ENCODE measurements around the gene PARN.

The PARN gene

DNA sequence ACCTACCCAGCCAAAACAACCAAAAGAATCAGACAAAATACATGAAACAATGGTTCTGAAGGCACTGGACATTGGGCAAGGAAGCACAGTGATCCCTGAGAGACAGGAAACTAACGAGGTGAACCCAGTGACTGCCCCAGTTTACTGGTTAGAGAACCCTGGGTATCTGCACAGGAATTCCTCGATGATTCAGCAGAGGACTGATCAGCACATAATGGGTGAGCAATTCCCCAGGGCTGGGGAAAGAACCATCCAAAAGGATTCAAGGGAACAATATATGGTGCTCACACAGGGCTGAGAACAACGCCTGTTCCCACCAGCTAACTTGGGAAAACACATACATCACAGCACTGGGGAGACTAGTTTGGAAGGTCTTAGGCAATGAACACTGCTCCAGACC is 167.2 kb downstream of the PARN start:
- no peaks in the 10 kb centered on the region; the same call in 1 of the 2 replicates for H3K9me3 ChIP-seq (ENCODE audit: low read depth, low read length)
- no peak overlapping the region for H3K4me3 ChIP-seq
- H3K36me3 ChIP-seq (ENCODE audit: insufficient read depth, low read length) = no peaks in the 10 kb centered on the region; the same call in none of the 2 replicates
- no peak for DNase-seq (ENCODE audit: low read depth, low spot score)
- no peak for TF ChIP-seq POLR2AphosphoS5 (IDR thresholded peaks at IDR 0.05; ENCODE audit: borderline replicate concordance, low read depth, low read length)
- no peak for TF ChIP-seq EZH2 (IDR thresholded peaks at IDR 0.05)
- TF ChIP-seq FOXP2 (optimal IDR thresholded peaks at IDR 0.05; ENCODE audit: control extremely low read depth, extremely low read length, insufficient read depth) = no peak
- H3K27ac ChIP-seq = no peak overlapping the region
- no peak overlapping the region for H3K9ac ChIP-seq (ENCODE audit: insufficient read length)

DNA sequence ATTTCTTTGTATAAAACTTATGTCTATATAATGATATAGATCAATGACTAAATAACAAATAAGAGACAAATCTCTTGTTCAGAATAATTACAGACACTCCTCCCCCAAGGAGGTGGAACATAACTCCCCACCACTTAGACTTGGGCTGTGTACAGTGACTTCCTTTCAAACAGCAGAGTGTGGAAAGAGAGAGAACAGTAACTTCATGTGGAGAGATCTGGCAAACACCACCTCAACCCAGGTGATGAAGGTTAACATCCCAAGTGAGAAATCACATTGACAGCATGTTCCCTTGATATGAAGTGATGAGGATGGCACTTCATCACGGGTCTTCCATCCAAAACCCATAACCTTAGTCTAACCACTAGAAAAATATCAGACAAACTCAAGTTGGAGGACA is 169.3 kb downstream of the PARN start:
- Histone ChIP-seq H3K4me3 (no peak overlapping the region), H3K9ac (ENCODE audit: insufficient read length) (no peak overlapping the region), H3K27ac (no peak overlapping the region), H3K36me3 (ENCODE audit: insufficient read depth, low read length) (no peaks in the 10 kb centered on the region; the same call in none of the 2 replicates), H3K9me3 (ENCODE audit: low read depth, low read length) (no peaks in the 10 kb centered on the region; the same call in 1 of the 2 replicates)
- DNase-seq (ENCODE audit: low read depth, low spot score) = no peak
- TF ChIP-seq POLR2AphosphoS5 (IDR thresholded peaks at IDR 0.05; ENCODE audit: borderline replicate concordance, low read depth, low read length) (no peak), FOXP2 (optimal IDR thresholded peaks at IDR 0.05; ENCODE audit: control extremely low read depth, extremely low read length, insufficient read depth) (no peak), EZH2 (IDR thresholded peaks at IDR 0.05) (no peak)

DNA sequence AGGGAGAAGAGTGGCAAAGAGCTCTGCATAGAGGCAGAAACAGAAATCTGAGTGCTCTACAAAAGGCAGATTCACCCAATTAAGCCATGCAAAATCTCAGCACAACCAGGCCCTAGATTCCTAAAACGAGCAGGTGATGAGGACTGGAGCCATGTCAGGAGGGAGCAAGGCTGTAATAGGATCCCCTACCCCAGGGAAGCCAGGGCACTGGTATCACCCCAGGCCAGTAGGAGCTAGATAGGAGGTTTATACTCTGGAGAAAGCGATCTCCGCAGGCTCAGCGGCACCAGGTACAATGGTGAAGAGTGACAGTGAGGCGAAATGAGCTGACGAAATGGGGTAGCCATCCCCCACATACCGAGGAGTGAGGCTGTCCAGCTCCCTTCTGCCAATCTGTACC is 171.5 kb downstream of the PARN start:
- no peak for DNase-seq (ENCODE audit: low read depth, low spot score)

DNA sequence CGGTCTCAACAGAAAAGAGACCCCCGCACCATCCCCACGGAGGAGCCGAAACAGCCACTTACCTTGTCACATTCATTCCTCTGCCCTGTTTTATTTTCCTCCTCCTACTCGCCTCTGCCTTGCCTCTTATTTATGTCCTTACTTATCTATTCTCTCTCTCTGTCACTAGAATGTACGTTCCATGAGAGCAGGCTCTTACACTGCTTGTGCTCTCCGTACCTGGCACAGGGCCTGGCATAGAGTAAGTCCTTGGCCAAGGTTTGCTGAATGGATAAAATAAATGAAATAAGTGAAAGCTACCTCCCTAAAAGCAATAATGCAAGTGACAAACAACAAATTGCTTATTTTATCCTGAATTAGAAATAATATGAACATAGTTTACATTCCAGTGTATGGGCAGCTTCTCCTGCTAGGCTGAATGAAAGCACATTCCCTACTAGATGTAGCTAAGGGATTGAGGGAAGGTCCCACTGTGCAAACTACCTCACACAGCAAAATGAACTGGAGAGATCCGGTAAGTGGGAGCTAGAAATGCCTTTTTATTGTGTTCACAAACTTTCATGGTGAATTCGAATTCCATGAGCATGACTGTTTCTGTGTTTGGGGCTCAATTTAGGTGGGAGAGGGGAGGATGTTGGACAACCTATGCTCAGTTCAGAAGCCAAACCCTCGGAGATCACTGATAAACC is 173.1 kb downstream of the PARN start:
- H3K27ac ChIP-seq = no peak overlapping the region

More for the DNA sequence above, 171.5 kb downstream of the PARN start:
- Histone ChIP-seq H3K36me3 (ENCODE audit: insufficient read depth, low read length) (no peaks in the 10 kb centered on the region; the same call in 1 of the 2 replicates), H3K4me3 (no peak overlapping the region), H3K9me3 (ENCODE audit: low read depth, low read length) (no peaks in the 10 kb centered on the region), H3K9ac (ENCODE audit: insufficient read length) (no peak overlapping the region), H3K27ac (no peak overlapping the region)
- TF ChIP-seq FOXP2 (optimal IDR thresholded peaks at IDR 0.05; ENCODE audit: control extremely low read depth, extremely low read length, insufficient read depth) = no peak
- no peak for TF ChIP-seq POLR2AphosphoS5 (IDR thresholded peaks at IDR 0.05; ENCODE audit: borderline replicate concordance, low read depth, low read length)
- TF ChIP-seq EZH2 (IDR thresholded peaks at IDR 0.05) = no peak

DNA sequence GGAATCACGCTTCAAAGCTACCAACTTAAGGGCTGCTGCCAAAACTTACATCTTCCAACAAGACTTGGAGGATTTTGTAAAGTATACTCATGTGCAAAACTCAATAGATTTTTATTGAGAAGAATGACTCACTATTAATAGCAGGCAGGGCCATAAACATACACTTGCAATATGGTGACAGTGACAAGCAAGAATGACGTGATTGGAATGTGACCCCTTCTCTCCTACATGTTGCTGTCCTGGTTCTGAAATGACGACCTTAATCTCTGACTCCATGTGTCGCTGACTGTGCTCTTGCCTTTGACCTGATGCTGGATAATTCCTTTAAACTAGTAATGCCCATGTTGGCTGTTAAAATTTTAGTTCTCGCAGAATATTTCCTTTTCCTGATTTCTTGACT is 174.5 kb downstream of the PARN start:
- no peak for DNase-seq (ENCODE audit: low read depth, low spot score)
- H3K4me3 ChIP-seq = no peak overlapping the region
- no peak for TF ChIP-seq POLR2AphosphoS5 (IDR thresholded peaks at IDR 0.05; ENCODE audit: borderline replicate concordance, low read depth, low read length)
- TF ChIP-seq EZH2 (IDR thresholded peaks at IDR 0.05) = no peak
- no peak for TF ChIP-seq FOXP2 (optimal IDR thresholded peaks at IDR 0.05; ENCODE audit: control extremely low read depth, extremely low read length, insufficient read depth)
- H3K9me3 ChIP-seq (ENCODE audit: low read depth, low read length) = no peaks in the 10 kb centered on the region
- H3K9ac ChIP-seq (ENCODE audit: insufficient read length) = no peak overlapping the region
- H3K36me3 ChIP-seq (ENCODE audit: insufficient read depth, low read length) = no peaks in the 10 kb centered on the region
- H3K27ac ChIP-seq = no peak overlapping the region

More for the DNA sequence above, 173.1 kb downstream of the PARN start:
- Histone ChIP-seq H3K4me3 (no peak overlapping the region), H3K36me3 (ENCODE audit: insufficient read depth, low read length) (no peaks in the 10 kb centered on the region; the same call in 1 of the 2 replicates), H3K9ac (ENCODE audit: insufficient read length) (no peak overlapping the region), H3K9me3 (ENCODE audit: low read depth, low read length) (no peaks in the 10 kb centered on the region)
- no peak for DNase-seq (ENCODE audit: low read depth, low spot score)
- TF ChIP-seq FOXP2 (optimal IDR thresholded peaks at IDR 0.05; ENCODE audit: control extremely low read depth, extremely low read length, insufficient read depth) (no peak), EZH2 (IDR thresholded peaks at IDR 0.05) (no peak), POLR2AphosphoS5 (IDR thresholded peaks at IDR 0.05; ENCODE audit: borderline replicate concordance, low read depth, low read length) (no peak)

DNA sequence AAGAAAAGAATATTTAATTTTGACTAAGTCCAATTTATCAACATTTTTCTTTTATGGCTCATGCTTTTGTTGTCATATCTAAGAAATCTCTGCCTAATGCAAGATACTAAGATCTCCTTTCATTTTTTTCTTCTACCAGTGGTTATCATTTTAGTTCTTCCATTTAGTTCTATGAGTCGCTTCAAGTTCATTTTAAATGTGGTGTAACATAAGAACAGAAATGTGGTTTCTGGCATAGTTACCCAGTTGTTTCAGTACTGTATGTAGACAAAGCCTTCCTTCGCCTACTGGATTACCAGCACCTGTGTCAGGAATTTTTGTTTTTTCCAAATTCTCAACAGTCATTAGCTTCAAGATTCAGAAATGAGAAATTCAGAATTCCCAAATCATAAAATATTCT is 175.7 kb downstream of the PARN start:
- H3K9me3 ChIP-seq (ENCODE audit: low read depth, low read length) = no peaks in the 10 kb centered on the region
- TF ChIP-seq EZH2 (IDR thresholded peaks at IDR 0.05) = no peak
- TF ChIP-seq POLR2AphosphoS5 (IDR thresholded peaks at IDR 0.05; ENCODE audit: borderline replicate concordance, low read depth, low read length) = no peak
- no peak for TF ChIP-seq FOXP2 (optimal IDR thresholded peaks at IDR 0.05; ENCODE audit: control extremely low read depth, extremely low read length, insufficient read depth)
- H3K36me3 ChIP-seq (ENCODE audit: insufficient read depth, low read length) = no peaks in the 10 kb centered on the region
- H3K27ac ChIP-seq = no peak overlapping the region
- DNase-seq (ENCODE audit: low read depth, low spot score) = no peak
- no peak overlapping the region for H3K9ac ChIP-seq (ENCODE audit: insufficient read length)
- H3K4me3 ChIP-seq = no peak overlapping the region

DNA sequence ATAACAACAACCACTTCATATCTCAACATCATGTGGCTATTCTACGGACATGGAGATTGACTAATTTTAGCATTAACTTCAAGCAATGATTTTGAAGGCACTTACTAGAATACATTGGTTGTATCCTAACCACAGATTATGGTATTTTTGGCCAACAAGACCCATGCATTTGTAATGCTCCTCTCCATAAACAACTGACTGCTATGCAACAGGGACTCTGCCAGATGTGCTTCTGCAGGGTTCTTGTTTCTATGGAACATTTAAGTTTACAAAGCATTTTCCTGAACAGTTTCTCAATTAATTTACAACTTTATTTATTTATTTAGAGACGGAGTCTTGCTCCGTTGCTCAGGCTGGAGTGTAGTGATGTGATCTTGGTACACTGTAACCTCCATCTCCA is 178.0 kb downstream of the PARN start:
- Histone ChIP-seq H3K36me3 (ENCODE audit: insufficient read depth, low read length) (no peaks in the 10 kb centered on the region), H3K9me3 (ENCODE audit: low read depth, low read length) (no peaks in the 10 kb centered on the region), H3K27ac (no peak overlapping the region), H3K4me3 (no peak overlapping the region), H3K9ac (ENCODE audit: insufficient read length) (no peak overlapping the region)
- TF ChIP-seq EZH2 (IDR thresholded peaks at IDR 0.05) = no peak
- no peak for TF ChIP-seq FOXP2 (optimal IDR thresholded peaks at IDR 0.05; ENCODE audit: control extremely low read depth, extremely low read length, insufficient read depth)
- TF ChIP-seq POLR2AphosphoS5 (IDR thresholded peaks at IDR 0.05; ENCODE audit: borderline replicate concordance, low read depth, low read length) = no peak
- DNase-seq (ENCODE audit: low read depth, low spot score) = no peak

DNA sequence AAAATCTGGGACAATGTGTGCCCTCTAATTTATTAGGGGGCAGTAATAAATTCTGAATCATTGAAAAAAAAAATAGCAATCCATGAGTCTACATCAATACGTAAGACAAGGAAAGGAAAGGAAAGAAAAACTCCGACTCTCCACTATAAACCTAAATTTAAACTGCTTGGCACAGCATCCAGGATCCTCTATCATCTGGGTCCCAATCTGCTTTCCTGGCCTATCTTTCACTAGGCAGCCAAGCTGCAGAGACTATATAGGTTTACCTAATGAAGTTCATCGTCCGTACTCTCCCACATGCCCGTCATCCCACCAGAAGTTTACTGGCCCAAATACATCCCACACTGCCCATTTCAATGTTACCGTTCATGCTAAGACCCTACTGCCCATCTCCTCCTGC is 179.2 kb downstream of the PARN start:
- no peak overlapping the region for H3K4me3 ChIP-seq
- H3K36me3 ChIP-seq (ENCODE audit: insufficient read depth, low read length) = no peaks in the 10 kb centered on the region
- DNase-seq (ENCODE audit: low read depth, low spot score) = no peak
- TF ChIP-seq FOXP2 (optimal IDR thresholded peaks at IDR 0.05; ENCODE audit: control extremely low read depth, extremely low read length, insufficient read depth) (no peak), EZH2 (IDR thresholded peaks at IDR 0.05) (no peak), POLR2AphosphoS5 (IDR thresholded peaks at IDR 0.05; ENCODE audit: borderline replicate concordance, low read depth, low read length) (no peak)
- no peaks in the 10 kb centered on the region for H3K9me3 ChIP-seq (ENCODE audit: low read depth, low read length)
- no peak overlapping the region for H3K9ac ChIP-seq (ENCODE audit: insufficient read length)
- H3K27ac ChIP-seq = no peak overlapping the region
